HG02798 (cell line): ENCODE results near the gene PRKN.

Experiments
- ATAC-seq: cut with Tn5 transposase; IDR thresholded peaks from one replicate; pipeline ENCODE4 v1.9.1; 2021; ENCODE audit warnings: mild to moderate bottlenecking; ENCODE audit not compliant: unreplicated experiment, poor library complexity

Gene PRKN

DNA sequence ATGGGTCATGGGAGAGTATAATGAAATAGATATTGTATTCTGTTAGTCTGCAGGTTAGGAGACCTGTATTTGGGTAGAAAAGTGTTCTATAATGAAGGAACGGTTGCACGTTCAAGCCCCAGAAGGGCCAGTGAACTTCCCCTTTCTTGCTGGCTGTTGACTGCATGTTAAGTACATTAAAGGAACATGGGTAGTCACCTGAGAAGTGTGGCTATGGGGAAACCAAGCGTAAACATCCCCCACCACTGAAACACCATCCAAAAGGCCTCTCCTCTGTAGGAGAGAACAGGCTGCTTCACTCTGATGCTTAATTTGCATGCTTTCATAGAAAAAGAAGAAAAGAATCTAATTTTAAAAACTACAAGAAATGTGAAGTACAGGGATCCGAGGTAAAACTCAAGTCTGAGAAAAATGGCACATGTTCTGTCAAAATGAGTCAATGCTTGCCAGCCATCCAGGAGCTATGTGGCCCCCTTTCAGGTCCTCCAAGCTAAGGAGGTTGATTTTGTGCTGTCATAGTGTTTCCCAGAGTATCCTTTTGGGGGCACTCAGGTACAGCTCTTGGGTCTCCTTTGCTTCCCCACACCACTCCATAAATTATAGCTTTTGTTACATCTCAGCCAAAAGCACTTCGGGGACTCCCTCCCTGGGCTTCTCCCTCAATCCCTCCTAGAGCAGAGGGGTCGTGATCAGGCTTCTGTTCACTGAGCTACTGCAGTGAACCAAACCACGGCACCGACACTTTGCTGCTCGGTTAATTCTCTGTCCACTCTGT lies 1170.0 kb downstream of the PRKN start:
- no peak for ATAC-seq

DNA sequence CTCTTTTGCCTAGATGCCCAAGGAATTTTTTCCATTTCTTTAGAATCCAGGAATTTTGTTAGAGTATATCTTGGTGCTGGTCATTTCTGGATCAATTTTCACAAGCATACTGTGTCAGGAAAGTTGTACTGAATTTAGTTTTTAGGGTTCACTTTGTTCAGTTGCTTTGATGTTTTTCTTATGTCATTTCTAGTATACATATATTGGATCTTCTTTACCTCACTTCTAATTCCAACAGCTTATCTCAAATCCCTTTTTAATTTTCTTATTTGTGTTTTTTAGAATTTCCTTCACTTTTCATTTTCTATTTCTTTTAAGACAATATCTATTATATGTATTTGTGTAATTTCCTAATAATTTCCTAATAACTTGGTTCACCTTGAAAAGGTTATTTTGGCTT lies 1172.7 kb downstream of the PRKN start:
- ATAC-seq = no peak

DNA sequence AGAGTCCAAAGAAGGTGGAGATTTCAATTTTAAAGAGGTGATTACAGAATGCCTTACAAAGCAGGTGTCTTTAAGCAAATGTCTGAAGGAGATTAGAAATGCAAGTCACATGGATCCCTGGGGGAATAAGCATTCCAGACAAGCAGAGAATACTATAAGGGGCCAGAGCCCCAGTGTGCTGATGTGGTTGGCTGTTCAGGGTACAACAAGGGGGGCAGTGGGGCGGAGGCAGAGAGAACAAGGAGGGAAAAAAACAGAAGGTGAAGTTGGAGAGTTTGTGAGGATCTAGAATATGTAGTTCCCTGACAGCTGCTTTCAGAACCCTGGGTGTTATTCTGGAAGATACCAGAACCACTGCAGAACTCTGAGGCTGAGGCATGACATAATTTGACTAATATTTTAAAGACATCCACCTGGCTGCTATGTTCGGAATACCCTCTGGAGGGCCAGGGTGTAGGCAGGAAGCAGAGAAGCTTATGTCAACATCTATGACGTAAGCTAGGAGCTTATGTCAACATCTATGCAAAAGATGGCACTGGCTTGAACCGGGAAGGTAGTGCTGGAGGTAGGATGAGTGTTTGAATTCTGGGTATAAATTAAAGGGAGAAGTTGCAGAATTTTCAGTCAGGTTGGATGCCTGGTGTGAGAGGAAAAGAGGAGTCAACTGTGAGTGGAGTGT lies 1177.5 kb downstream of the PRKN start:
- no peak for ATAC-seq

DNA sequence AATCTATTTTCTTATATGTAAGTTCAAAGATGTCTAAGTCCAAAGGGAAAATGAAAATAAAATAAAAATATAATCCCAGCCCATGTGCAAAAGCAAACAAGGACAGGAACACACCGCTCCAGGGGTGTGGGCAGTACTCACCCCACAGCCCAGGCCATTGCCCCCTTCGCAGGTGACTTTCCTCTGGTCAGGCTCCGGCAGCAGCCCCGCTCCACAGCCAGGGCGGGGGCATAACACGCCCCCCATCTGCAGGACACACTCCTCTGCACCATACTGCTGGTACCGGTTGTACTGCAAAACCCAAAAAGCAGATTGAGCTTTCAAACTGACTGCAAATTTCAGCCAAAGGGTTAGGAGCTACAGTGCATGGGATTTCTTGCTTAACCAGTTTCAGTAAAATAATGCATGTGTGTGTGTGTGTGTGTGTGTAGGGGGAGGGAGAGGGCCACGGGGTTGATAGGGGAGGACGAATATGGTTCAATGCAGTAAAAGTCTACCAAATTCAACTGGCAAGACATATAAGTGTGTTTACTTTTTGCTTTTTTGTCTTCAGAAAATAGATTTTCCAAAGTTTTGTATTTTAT lies 1178.8 kb downstream of the PRKN start:
- no peak for ATAC-seq

DNA sequence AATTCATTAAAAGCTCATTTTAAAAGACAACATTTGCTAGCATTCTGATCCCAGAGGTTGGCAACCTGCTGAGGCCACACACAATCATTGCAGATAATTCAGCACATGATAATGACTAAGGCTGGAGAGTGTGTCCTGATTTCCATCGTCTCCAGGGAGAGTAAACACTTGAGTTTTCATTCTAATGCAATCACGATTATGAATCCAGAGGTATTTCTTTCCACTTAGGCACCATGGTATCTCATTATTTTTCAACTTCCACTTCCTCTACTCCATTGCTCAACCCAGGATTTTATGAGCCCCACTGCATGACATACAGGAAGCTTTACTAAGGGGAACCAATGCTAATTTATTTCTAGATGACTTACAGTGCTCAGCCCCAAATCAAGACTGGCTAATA lies 1179.9 kb downstream of the PRKN start:
- ATAC-seq = no peak

DNA sequence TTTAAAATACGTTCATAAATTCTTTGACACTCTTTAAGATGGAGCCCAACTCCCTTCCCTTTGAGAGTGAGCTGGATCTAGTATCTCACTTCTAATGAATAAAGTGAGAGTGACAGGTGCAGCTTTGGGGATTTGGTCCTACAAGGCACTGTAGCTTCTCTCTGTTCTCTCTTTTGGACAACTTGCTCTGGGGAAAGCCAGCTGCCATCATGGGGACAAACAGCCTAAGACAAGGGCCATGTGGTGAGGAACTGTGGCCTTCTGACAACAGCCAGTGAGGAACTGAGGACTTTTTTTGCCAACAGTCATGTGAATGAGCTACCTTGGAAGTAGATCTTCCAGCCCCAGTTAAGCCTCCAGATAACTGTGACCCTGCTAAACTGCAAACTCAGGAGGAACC lies 1180.9 kb downstream of the PRKN start:
- no peak for ATAC-seq

DNA sequence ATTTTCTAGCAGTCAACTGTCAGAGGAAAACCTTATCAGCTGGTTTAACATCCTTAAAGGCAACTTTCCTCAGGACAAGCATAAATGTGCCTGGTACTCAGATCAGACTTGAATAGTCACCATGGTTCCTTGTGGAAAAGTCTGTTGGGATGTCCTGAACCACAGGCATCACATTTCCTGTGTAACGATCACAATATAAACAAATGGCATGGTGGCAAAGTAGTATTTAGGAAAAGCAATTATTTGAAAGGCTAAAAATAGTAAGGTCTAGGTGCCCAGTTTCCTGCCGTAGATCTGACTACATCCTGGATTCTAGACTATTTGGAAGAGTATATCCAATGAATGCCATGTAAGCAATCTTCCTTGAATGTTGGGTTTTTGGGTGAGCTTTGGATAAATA lies 1181.8 kb downstream of the PRKN start:
- ATAC-seq = no peak

DNA sequence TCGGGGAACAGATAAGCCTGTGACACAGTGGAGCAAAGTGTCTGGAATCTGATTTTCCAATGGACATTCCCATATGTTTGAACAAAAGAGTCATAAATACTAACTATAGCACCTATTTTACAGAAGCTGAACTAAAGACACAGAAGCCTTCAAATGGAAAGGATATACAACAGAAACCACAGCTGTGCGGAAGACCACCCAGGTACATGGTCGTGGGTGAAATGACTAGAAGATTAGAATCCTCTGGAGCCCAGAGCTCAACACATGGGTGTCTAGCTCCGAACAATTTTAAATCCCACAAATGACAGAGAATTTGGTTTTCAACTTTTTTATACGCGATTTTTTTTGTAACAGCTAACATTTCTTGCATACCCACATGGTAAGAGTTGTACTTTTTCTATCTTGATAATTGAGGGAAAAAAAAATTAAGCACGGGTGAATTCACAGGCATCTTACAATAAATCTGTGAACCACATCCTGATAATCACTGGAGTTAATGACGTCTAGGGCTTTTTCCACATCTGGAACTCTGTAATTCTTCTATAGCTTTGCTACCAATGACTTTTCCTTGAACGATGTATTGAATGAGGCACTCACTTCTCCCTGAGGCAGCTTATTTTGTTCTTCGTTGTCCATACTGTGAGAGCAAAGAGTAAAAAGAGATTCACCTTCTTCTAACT lies 1182.6 kb downstream of the PRKN start:
- ATAC-seq = no peak

DNA sequence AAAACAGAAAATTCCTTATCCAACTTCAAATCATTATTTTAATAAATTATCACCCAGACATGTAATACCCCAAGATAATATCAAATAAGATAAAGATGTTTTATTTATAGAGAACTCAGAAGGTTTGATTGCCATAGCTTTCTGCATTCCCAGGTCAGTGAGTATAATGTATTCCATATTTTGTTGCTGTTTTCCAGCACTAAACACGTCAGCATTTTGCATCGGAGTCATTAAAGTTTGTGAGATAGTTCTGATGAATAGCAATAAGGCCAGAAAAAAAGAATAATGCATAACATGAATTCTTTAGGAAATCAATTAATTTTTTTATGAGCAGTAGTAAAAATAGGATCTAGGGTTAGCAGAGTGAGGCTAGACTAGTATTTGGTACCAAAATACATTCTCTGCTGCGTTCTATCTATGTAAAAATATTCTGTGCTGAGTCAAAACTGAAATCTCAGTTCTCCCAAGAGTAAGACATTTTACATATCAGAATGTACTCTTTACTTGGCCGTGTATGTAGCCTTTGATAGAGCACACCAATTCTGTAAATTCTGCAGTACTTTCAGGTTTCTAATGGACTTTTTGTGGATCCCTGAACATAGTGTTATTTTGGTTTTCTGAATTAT lies 1183.8 kb downstream of the PRKN start:
- no peak for ATAC-seq

DNA sequence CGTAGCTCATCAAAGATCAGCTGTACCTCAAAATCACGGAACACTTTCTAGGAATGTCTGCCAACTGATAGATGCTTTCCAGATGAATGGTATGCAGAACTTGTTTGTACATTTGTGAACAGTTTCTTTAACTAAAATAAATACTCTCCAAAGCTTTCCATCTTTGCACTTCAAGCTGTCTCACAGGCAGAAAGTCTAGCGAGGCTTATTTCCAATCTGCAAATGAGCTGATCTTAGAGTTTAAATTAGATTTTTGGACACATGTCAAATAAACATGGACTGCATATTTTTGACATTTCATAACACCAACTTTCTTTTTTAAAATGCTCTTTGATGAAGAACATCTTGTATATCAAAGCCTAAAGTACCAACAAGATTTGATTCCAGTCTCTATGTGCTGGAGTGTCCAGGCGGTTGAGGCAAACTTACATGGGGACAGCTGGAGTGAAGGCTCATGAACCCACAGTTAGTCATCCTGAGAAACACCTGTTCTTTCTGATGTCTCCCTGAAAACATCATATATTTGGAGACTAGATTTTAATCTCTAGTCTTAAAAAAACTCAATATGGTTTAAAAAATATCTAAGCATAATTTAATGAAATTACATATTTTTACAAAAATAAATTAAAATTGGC lies 1185.1 kb downstream of the PRKN start:
- ATAC-seq = no peak

DNA sequence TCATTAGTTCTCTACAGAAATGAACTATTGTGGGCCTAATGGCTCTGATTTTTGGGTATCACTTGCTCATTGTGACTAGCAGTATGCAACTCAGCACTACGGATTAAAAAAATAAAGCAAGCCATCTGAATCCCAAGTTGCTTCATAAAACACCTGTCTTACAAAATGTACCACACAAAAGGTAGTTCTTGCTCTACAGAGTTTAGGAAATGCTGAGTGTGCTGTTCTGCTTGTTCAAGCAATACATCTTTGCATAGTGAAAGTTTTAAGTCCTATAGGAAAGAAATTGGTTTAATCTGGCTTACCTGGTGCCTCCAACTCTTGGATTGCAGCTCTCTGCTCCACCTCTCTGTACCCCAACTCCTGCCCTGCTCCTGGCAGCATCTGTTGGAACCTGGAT lies 1187.0 kb downstream of the PRKN start:
- no peak for ATAC-seq

DNA sequence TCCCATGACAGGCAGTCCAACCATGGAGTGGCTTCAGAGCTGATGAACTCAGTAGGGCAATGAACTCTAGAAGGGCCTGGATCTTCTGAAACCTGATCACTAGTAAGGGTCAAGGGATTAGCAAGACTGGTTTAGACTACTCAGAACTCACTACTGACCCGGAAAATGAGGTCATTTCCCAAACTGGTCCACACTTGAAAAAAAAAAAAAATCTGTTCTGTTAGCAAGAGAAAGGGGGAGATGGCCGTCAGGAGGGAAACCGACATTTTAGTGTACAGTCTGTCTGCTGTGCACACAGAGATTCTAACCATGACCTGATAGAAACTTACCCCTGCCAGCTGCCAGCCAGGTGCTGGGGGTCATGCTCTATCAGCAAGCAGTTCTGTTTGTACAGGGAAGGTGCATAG lies 1191.3 kb downstream of the PRKN start:
- no peak for ATAC-seq

DNA sequence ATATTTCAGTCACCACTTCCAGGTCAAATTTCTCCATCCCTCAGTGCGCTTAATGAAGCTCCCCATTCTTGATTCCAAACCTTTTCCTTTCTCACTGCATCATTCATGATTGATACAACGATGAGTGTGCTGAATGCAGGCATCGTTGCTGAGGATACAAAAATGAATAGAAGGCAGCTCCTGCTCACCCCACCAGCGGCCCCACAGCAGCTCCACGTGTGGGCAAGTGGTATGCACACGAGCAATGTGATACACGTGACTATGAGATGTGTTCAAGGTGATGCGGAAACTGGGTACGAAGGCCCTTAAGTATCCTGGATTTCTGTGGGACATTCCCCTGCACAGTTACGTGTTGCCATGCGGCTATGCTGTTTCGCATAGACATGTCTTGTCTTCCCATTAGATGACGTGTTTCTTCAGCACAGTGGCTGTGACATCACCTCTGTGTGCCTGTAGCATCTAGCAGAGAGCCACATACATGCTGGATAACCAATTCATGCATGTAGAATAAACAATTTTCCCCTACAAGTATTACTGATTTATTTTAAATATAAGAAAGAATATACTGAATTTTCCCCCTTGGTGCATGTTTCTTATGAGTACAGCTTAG lies 1193.2 kb downstream of the PRKN start:
- ATAC-seq = no peak

DNA sequence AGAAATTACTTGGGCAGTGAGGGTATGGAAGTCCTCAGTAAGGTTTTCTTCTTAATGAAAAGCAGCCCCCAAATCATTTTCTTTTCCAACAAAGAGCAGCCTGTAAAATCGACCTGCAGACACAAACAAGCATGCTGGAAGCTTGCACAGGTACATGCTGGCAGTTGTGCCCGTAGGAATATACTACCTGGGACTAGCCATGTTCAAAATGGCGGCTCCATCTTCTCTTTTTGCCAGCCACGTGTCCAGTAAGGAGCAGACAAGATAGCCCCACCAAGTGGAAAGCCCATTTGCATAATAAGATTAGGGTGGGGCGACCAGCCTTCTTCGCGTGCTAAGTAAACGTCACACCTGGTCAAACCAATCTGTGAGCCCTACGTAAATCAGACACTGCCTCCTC lies 1194.3 kb downstream of the PRKN start:
- no peak for ATAC-seq

DNA sequence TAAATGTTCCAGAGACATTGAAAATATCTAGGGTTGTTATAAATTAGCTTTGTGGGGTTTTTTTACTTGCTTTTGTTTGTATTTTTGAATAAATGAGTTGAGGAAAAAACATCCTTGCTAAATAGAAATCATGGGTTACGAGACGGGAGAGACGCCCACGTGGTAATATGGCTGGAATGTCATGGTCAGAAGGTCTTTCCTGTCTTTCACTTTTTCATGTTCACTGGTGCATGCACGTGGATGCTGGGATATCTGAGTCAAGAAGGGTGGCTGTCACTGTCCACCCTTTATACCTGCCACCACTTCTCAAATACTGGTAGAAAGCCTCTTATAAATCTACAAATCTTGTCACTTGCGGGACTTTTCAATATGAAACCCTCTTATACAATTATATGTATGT lies 1195.0 kb downstream of the PRKN start:
- ATAC-seq = no peak

DNA sequence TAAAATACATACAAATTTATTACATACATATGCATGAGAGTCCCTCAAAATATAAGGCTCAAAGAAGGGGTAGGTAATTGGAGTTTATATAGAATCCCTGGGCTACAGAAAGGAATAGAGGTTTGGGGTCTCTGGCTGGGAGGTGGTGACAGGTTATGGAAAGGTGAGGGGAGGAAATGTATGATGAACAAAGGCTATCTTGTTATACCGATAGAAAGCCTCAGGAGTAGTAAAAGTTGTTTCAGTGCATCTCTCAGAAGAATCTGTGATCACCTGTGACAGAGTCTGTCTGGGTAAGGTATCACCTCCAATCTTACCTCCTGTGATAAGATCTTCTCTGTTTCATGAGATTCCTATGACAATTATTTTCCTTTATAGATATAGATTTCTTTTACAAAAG lies 1200.8 kb downstream of the PRKN start:
- ATAC-seq = no peak

DNA sequence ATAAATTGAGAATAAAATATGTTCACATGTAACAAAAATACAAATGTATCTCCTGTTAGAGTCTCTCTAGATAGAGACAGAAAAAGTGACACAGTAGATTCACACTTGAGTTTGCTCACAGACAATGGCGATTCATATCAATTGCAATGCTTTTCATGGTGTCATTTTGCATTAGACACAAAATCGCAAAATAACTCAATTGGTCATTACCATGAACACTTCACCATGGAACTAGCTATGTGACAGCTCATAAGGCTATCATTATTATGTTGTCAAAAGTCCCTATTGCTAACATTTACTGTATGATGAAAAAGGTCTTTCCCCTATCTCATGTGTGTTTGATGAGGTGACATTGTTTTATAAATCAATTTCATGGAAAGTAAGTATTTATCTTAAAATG lies 1204.2 kb downstream of the PRKN start:
- no peak for ATAC-seq

DNA sequence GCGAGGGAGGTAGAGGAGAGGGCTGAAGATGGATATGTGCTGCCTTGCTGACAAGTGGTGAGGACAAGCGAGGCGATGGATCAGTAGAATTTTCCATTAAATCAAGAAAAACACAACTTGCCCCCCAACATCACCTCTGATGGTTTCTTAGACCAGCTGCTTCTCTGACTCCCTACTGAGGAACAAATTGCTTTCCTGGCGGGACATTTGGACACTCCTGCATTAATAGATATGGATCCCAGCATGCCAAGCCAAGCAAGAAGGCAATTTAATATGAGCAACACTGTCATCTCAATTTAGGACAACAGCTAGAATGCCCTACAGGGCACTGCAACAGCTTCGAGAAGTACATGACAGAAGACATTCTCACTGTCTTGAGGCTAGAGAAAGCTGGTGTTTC lies 1205.3 kb downstream of the PRKN start:
- ATAC-seq = no peak

DNA sequence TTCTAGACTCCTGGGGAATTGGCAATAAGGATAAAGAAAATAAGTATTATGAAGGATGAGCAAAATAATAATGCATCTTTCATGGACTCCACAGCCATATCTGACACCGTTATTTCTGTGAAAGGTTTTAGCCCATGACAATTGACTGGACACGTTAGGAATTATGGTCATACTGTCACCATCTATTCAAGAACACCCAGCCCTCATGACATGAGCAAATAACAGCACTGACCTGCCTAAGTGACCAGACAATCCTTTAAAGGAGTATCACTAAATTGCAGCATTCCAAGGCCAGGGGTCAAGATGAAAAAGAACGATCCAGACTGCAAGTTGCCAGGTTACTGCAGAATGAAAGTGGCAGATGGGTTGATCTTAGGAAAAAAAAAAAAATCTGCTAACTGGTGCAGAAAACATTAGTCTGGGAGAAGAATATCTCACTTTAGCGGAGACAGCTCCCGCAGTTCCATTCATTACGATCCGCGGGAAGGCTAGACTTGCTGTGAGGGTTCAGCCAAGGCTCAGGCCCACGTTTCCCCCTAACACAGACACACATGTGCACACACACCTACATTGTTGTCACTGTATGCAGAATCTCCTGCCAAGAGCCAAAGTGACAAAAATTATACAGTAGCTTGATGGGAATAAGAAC lies 1216.0 kb downstream of the PRKN start:
- no peak for ATAC-seq
